Brain microvascular endothelial cell (primary cell): ENCODE data around the gene DNAH17.

Source experiments
- DNase-seq: peaks from one replicate; pipeline ENCODE4 v3.0.0-alpha.2; 2020
- H3K27ac ChIP-seq: fragments of 250-450 bp; sonication (Bioruptor Pico); 2 replicates; pipeline ENCODE4 v1.5.1; 2020; ENCODE audit warnings: mild to moderate bottlenecking, moderate library complexity
- H3K27me3 ChIP-seq: fragments of 250-450 bp; sonication (Bioruptor Pico); replicated peaks from 2 replicates; pipeline ENCODE4 v1.5.1; 2020; ENCODE audit warnings: mild to moderate bottlenecking
- H3K36me3 ChIP-seq: fragments of 250-450 bp; sonication (Bioruptor Pico); replicated peaks from 2 replicates; pipeline ENCODE4 v1.5.1; 2020; ENCODE audit warnings: mild to moderate bottlenecking
- H3K4me3 ChIP-seq: 2 replicates; pipeline ENCODE4 v1.5.1; 2011; ENCODE audit warnings: low read depth, mild to moderate bottlenecking, control low read depth, low read length, moderate library complexity
- CTCF ChIP-seq: IDR thresholded peaks from 2 replicates; pipeline ENCODE4 v1.5.1; 2011; ENCODE audit warnings: low read depth, mild to moderate bottlenecking, moderate library complexity, low read length, control low read depth, inconsistent platforms; ENCODE audit errors: missing control alignments
- in situ Hi-C: cut with HindIII; loops from 2 replicates; pipeline ENCODE4 v1.10.0; 2017; ENCODE audit warnings: low sequenced_read_pairs, low pct_ligation_motif_present

The DNAH17 gene

DNA sequence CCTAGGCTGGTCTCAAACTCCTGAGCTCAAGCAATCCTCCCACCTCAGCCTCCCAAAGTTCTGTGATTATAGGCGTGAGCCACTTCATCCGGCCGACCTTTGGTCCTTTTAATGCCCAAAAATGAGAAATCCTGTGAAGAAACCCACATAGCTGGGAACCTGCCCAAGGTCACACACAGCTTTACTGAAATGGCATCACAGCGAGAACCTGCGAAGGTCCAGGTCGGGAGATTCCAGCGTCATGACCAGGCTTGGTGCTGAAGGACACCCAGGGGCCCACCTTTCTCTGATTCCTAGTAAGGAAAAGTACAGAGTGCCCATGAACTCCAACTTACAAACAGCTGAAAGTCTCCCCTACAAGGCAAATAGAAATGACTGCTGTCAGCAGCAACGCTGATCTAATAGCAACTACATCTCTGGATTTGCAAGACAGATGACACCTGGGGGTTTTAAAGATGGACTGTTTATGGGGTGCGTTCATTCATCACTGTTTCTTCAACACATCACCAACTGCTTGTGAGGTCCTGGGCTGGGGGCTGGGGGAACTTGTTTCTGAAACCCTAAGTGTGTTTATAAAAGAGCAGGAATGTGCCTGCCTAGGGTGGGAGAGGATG is 24.5 kb upstream of the DNAH17 start:
- no peaks in the 10 kb centered on the region for H3K36me3 ChIP-seq
- no peak overlapping the region for H3K27ac ChIP-seq
- DNase-seq = no peak
- H3K4me3 ChIP-seq = no peak overlapping the region
- H3K27me3 ChIP-seq = no peaks in the 10 kb centered on the region
- TF ChIP-seq CTCF = no peak
- in situ Hi-C loops = no loop called here

GRCh38 chr17:78600181-78600721 is 23.1 kb upstream of the DNAH17 start:
- no peak for TF ChIP-seq CTCF
- Histone ChIP-seq H3K27ac (no peak overlapping the region), H3K36me3 (no peaks in the 10 kb centered on the region), H3K27me3 (no peaks in the 10 kb centered on the region), H3K4me3 (no peak overlapping the region)
- in situ Hi-C loops = no loop called here
- no peak for DNase-seq

GRCh38 chr17:78599419-78599818 is 22.2 kb upstream of the DNAH17 start:
- Histone ChIP-seq H3K27me3 (no peaks in the 10 kb centered on the region), H3K27ac (no peak overlapping the region), H3K36me3 (no peaks in the 10 kb centered on the region), H3K4me3 (no peak overlapping the region)
- DNase-seq = no peak
- in situ Hi-C loops = no loop called here
- TF ChIP-seq CTCF = no peak

DNA sequence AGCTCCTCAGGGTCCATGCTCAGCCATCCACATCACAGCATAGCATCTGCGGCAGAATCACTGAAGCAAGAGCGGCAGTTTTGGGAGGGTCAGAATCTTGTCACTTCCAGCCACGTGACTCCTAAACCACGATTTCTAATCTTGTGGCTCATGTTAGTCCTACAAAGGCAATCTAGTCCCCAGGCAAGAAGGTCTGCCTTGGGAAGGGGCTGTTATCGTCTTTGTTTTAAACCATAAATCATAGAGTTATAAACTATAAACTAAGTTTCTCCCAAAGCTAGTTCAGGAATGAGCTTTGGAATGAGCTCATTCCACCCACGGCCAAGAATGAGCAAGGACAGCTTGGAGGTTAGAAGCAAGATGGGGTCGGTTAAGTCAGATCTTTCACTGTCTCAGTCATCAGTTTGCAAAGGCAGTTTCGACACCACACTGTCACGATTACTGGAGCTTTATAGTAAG is 20.8 kb upstream of the DNAH17 start:
- no peak overlapping the region for H3K27ac ChIP-seq
- in situ Hi-C loops = no loop called here
- H3K4me3 ChIP-seq = no peak overlapping the region
- TF ChIP-seq CTCF = no peak
- no peaks in the 10 kb centered on the region for H3K36me3 ChIP-seq
- DNase-seq = no peak
- H3K27me3 ChIP-seq = no peaks in the 10 kb centered on the region

- no peaks in the 10 kb centered on the region for H3K36me3 ChIP-seq
- H3K27me3 ChIP-seq = no peaks in the 10 kb centered on the region
- in situ Hi-C loops = no loop called here
- no peak overlapping the region for H3K4me3 ChIP-seq
- H3K27ac ChIP-seq = no peak overlapping the region
- no peak for DNase-seq
- TF ChIP-seq CTCF = no peak
Observed at GRCh38 chr17:78596871-78597764, 19.9 kb upstream of the DNAH17 start.
